Heart left ventricle (tissue), 16 donors: Measurements from ENCODE around the gene RDX. TPM values are rescaled to one million over a fixed set of nuclear protein-coding genes. Genes with fewer than 3 reads are reported as not detected.
"Not testable (repeated sequence)": the region's sequence is repeated elsewhere in the genome, so short reads cannot be mapped to it uniquely, and the experiment has no call there.

ENCODE experiments used
- ATAC-seq, 4 donors: fragments of 200-7000 bp; cut with Tn5 transposase; one replicate each; pipeline ENCODE4 v1.9.1; 2020 to 2022; ENCODE audit warnings: moderate library complexity in 4 of 4, mild to moderate bottlenecking in 3 of 4, moderate number of reproducible peaks in 1 of 4
- DNase-seq, 5 donors: peaks; one replicate each; pipeline ENCODE4 v3.0.0-alpha.2; 2020
- H3K27ac ChIP-seq, 12 donors: fragments of 200-600 bp; sonication (generic) in 4 of 12; one replicate each; pipeline versions ENCODE4 v1.5.0 to v1.8.0; 2016 to 2022; ENCODE audit warnings: mild to moderate bottlenecking in 2 of 12
- H3K27me3 ChIP-seq, 9 donors: fragments of 200-600 bp; sonication (generic) in 2 of 9; one replicate each; pipeline versions ENCODE4 v1.5.1 to v1.8.0; 2016 to 2022; ENCODE audit warnings: mild to moderate bottlenecking in 3 of 9
- H3K36me3 ChIP-seq, 9 donors: fragments of 200-600 bp; sonication (generic) in 2 of 9; one replicate each; pipeline versions ENCODE4 v1.5.0 to v1.8.0; 2018 to 2022; ENCODE audit warnings: mild to moderate bottlenecking in 2 of 9
- H3K4me1 ChIP-seq, 12 donors: fragments of 200-600 bp; sonication (generic) in 4 of 12; one replicate each; pipeline versions ENCODE4 v1.5.0 to v1.8.0; 2016 to 2022; ENCODE audit warnings: mild to moderate bottlenecking in 3 of 12
- H3K4me3 ChIP-seq, 12 donors: fragments of 200-600 bp; sonication (generic) in 4 of 12; one replicate each; pipeline versions ENCODE4 v1.5.0 to v1.8.0; 2017 to 2022; ENCODE audit warnings: mild to moderate bottlenecking in 9 of 12, moderate library complexity in 4 of 12
- H3K9me3 ChIP-seq, 12 donors: fragments of 200-600 bp; sonication (generic) in 4 of 12; one replicate each; pipeline versions ENCODE4 v1.5.0 to v1.8.0; 2016 to 2022; ENCODE audit warnings: mild to moderate bottlenecking in 1 of 12
- CTCF ChIP-seq, 12 donors: fragments of 200-600 bp; sonication (generic) in 4 of 12; IDR thresholded peaks; one replicate each; pipeline versions ENCODE4 v1.5.0 to v1.8.0; 2018 to 2022; ENCODE audit warnings: antibody characterized with exemption in 12 of 12, mild to moderate bottlenecking in 5 of 12
- POLR2A ChIP-seq, 2 donors: fragments of 450-650 bp; IDR thresholded peaks; one replicate each; pipeline ENCODE4 v1.6.1; 2017; ENCODE audit warnings: antibody characterized with exemption in 2 of 2, mild to moderate bottlenecking in 2 of 2, moderate library complexity in 2 of 2
- WGBS, 4 donors: extraction: QIAGEN DNeasy Blood & Tissue Kit in 2 of 4; methylation state at CpG; one replicate each; pipeline versions ENCODE4 v1.1.5 to v1.1.7; 2013 to 2018; 5-methylcytosine and 5-hydroxymethylcytosine counted together
- intact Hi-C, 10 donors: fragments of 100-400 bp; cut with DNase I; formaldehyde crosslinking; loops; one replicate each; pipeline versions ENCODE4 v1.11.1 to v1.14.2; 2022
- polyA plus RNA-seq, 2 donors: library from polyadenylated mRNA; stranded (reverse); fragments of 200-250 nt; gene quantifications; one replicate each; pipeline ENCODE4 v1.2.3, GENCODE V29; 2013
- total RNA-seq, 9 donors: library from RNA; depleted of rRNA in 2 of 9; stranded (reverse); fragments of >200 nt in 2 of 9; fragmentation: NEBNext Ultra II Directional in 3 of 9; extraction: Animal tissue kit (Norgen Biotek cat#: 25700) in 3 of 9; gene quantifications; one replicate each; pipeline versions ENCODE4 v1.1.0 to v1.2.4, GENCODE V29; 2016 to 2023
- donor health status: ischemic (EF 13 %, LVEDD 7.1; RV severe dilation, severe dysfunction).
- donor health status: healthy with polysubstance abuse.
- donor health status: DM: no; HTN: yes; CAD: no.
- donor health status: DM: no; HTN: no; CAD: no.
- donor health status: ischemic (EF 25% LVEDD 6.9; RV normal size, moderate dysfunction).
- donor health status: ischemic (EF 25% LVEDD 5.7; RV mildly dilated, moderate dysfunction).
- donor health status: healthy.
- donor health status: DM: yes; HTN: yes; CAD: no.
- donor health status: ischemic (EF 35%, LVEDD 5.7; RV mildly dilated, moderate dysfunction).
- donor health status: nonischemic (EF 11% LVEDD 7.7; RV severe dilation, severe dysfunction).
- donor health status: DM: yes; HTN: yes; CAD: no.
- donor health status: PGD.
- donor health status: ischemic (EF 29% LVEDD 5.4; RV normal size, mild dysfunction).
- donor health status: nonischemic (EF 23%, LVEDD 6.1; RV moderate dilation, normal function).

Gene RDX
- total and polyA plus RNA-seq, 11 donors, result 33.5 to 148 (median 120) TPM

- ATAC-seq, result no peak
- H3K27ac ChIP-seq, result peak overlapping the region in 3 of 12 donors; percentile 94 to 99 (median 96)
- no peak for TF ChIP-seq POLR2A (IDR thresholded peaks at IDR 0.05)
- TF ChIP-seq CTCF (IDR thresholded peaks at IDR 0.05), result no peak
- no peaks in the 10 kb centered on the region for H3K36me3 ChIP-seq
- intact Hi-C loops, result loop anchor here in 5 of 10 donors (10.0 kb wide), 4 partner anchors 70 to 200 kb away; partner anchors contain the start of genes FDX1 (in 1 of the 5) and ZC3H12C (in 1 of the 5)
- DNase-seq, result no peak
- H3K4me1 ChIP-seq, result peaks cover 0 to 57% (median 34%) of the 10 kb centered on the region in 12 donors
- no peaks in the 10 kb centered on the region for H3K9me3 ChIP-seq
- 40 to 51% (median 43%) methylated on average over 6 of the region's 6 CpGs for WGBS, 4 donors
- H3K27me3 ChIP-seq, result no peaks in the 10 kb centered on the region
- H3K4me3 ChIP-seq, result peak overlapping the region in 11 of 12 donors; percentile 68 to 98 (median 88)
These were observed 1.9 kb downstream of the RDX start for GRCh38 chr11:110294509-110294908.

GRCh38 chr11:110293389-110293788 lies 3.0 kb downstream of the RDX start:
- DNase-seq (no peak), ATAC-seq (no peak)
- no peaks in the 10 kb centered on the region for H3K9me3 ChIP-seq
- H3K36me3 ChIP-seq, result no peaks in the 10 kb centered on the region
- H3K4me1 ChIP-seq, result peaks cover 0 to 67% (median 35%) of the 10 kb centered on the region in 12 donors
- TF ChIP-seq POLR2A (IDR thresholded peaks at IDR 0.05), result no peak
- TF ChIP-seq CTCF (IDR thresholded peaks at IDR 0.05), result no peak
- 64 to 79% (median 70%) methylated on average over 4 of the region's 4 CpGs for WGBS, 4 donors
- H3K27ac ChIP-seq, result no peak overlapping the region
- H3K4me3 ChIP-seq, result peak overlapping the region in 4 of 12 donors; percentile 92 to 97 (median 96)
- intact Hi-C loops, result loop anchor here in 5 of 10 donors (10.0 kb wide), 4 partner anchors 71 to 199 kb away; partner anchors contain the start of genes FDX1 (in 1 of the 5) and ZC3H12C (in 1 of the 5)
- no peaks in the 10 kb centered on the region for H3K27me3 ChIP-seq

- not testable (repeated sequence) for DNase-seq, H3K36me3 ChIP-seq, H3K4me3 ChIP-seq, H3K9me3 ChIP-seq, H3K27ac ChIP-seq, H3K27me3 ChIP-seq, ATAC-seq
- H3K4me1 ChIP-seq, result peaks cover 4 to 69% (median 38%) of the 10 kb centered on the region in 12 donors
- intact Hi-C loops, result loop anchor here in 5 of 10 donors (10.0 kb wide), 4 partner anchors 73 to 197 kb away; partner anchors contain the start of genes FDX1 (in 1 of the 5) and ZC3H12C (in 1 of the 5)
- WGBS, 4 donors, result 90 to 95% (median 91%) methylated on average over 4 of the region's 4 CpGs
These were observed 4.3 kb downstream of the RDX start for GRCh38 chr11:110292146-110292545.

GRCh38 chr11:110290591-110291334 lies 5.7 kb downstream of the RDX start:
- no peaks in the 10 kb centered on the region for H3K36me3 ChIP-seq
- intact Hi-C loops, result loop anchor here in 5 of 10 donors (10.0 kb wide), 4 partner anchors 74 to 196 kb away; partner anchors contain the start of genes FDX1 (in 1 of the 5) and ZC3H12C (in 1 of the 5)
- no peaks in the 10 kb centered on the region for H3K27me3 ChIP-seq
- peaks cover 4 to 80% (median 43%) of the 10 kb centered on the region in 12 donors for H3K4me1 ChIP-seq
- ATAC-seq (no peak), DNase-seq (no peak)
- H3K9me3 ChIP-seq, result no peaks in the 10 kb centered on the region
- WGBS, 4 donors, result 94 to 95% (median 95%) methylated on average over 7 of the region's 7 CpGs
- TF ChIP-seq CTCF (IDR thresholded peaks at IDR 0.05) (no peak), POLR2A (IDR thresholded peaks at IDR 0.05) (no peak)
- H3K27ac ChIP-seq, result no peak overlapping the region
- no peak overlapping the region for H3K4me3 ChIP-seq
